ENCODE measurements around the gene RTN4.

The RTN4 gene

GRCh38 chr2:54969295-54969939, 80.8 kb downstream of the RTN4 start:
- no peak for TF ChIP-seq SIN3A (IDR thresholded peaks at IDR 0.05; ENCODE audit: borderline replicate concordance, insufficient read depth, low read length)
- TF ChIP-seq FOXP2 (optimal IDR thresholded peaks at IDR 0.05; ENCODE audit: borderline replicate concordance, extremely low read depth, extremely low read length, insufficient read depth): no peak
- no peak for TF ChIP-seq REST (IDR thresholded peaks at IDR 0.05; ENCODE audit: insufficient read depth in 1 of 2, low read depth in 2 of 2, low read length in 2 of 2)
- TF ChIP-seq TAF1 (IDR thresholded peaks at IDR 0.05; ENCODE audit: borderline replicate concordance, insufficient read depth, low read length): no peak
- TF ChIP-seq POLR2AphosphoS5 (IDR thresholded peaks at IDR 0.05; ENCODE audit: low read depth, low read length): no peak

GRCh38 chr2:54968561-54969218, 81.6 kb downstream of the RTN4 start:
- no peak for TF ChIP-seq FOXP2 (optimal IDR thresholded peaks at IDR 0.05; ENCODE audit: borderline replicate concordance, extremely low read depth, extremely low read length, insufficient read depth)
- no peak for TF ChIP-seq SIN3A (IDR thresholded peaks at IDR 0.05; ENCODE audit: borderline replicate concordance, insufficient read depth, low read length)
- TF ChIP-seq REST (IDR thresholded peaks at IDR 0.05; ENCODE audit: insufficient read depth in 1 of 2, low read depth in 2 of 2, low read length in 2 of 2): no peak
- no peak for TF ChIP-seq TAF1 (IDR thresholded peaks at IDR 0.05; ENCODE audit: borderline replicate concordance, insufficient read depth, low read length)
- TF ChIP-seq POLR2AphosphoS5 (IDR thresholded peaks at IDR 0.05; ENCODE audit: low read depth, low read length): no peak

GRCh38 chr2:54967759-54968365, 82.4 kb downstream of the RTN4 start:
- TF ChIP-seq FOXP2 (optimal IDR thresholded peaks at IDR 0.05; ENCODE audit: borderline replicate concordance, extremely low read depth, extremely low read length, insufficient read depth) (no peak), SIN3A (IDR thresholded peaks at IDR 0.05; ENCODE audit: borderline replicate concordance, insufficient read depth, low read length) (no peak), TAF1 (IDR thresholded peaks at IDR 0.05; ENCODE audit: borderline replicate concordance, insufficient read depth, low read length) (no peak), REST (IDR thresholded peaks at IDR 0.05; ENCODE audit: insufficient read depth in 1 of 2, low read depth in 2 of 2, low read length in 2 of 2) (no peak), POLR2AphosphoS5 (IDR thresholded peaks at IDR 0.05; ENCODE audit: low read depth, low read length) (no peak)

GRCh38 chr2:54967269-54967668, 83.0 kb downstream of the RTN4 start:
- no peak for TF ChIP-seq SIN3A (IDR thresholded peaks at IDR 0.05; ENCODE audit: borderline replicate concordance, insufficient read depth, low read length)
- TF ChIP-seq POLR2AphosphoS5 (IDR thresholded peaks at IDR 0.05; ENCODE audit: low read depth, low read length): no peak
- TF ChIP-seq REST (IDR thresholded peaks at IDR 0.05; ENCODE audit: insufficient read depth in 1 of 2, low read depth in 2 of 2, low read length in 2 of 2): no peak
- TF ChIP-seq FOXP2 (optimal IDR thresholded peaks at IDR 0.05; ENCODE audit: borderline replicate concordance, extremely low read depth, extremely low read length, insufficient read depth): no peak
- no peak for TF ChIP-seq TAF1 (IDR thresholded peaks at IDR 0.05; ENCODE audit: borderline replicate concordance, insufficient read depth, low read length)

All from PFSK-1 (cell line).